H1 (cell line): ENCODE measurements around the gene SLC15A1. TPM values are rescaled to one million over a fixed set of nuclear protein-coding genes. Genes with fewer than 3 reads are reported as not detected.

Source experiments
- CTCF ChIA-PET: fragments of 300-600 bp; sonication (Branson Sonifier 250); formaldehyde crosslinking; loops from one replicate; lab custom pipeline; 2021; ENCODE audit not compliant: partially characterized antibody; lab: Charles Lee
- POLR2A ChIA-PET: fragments of 300-600 bp; sonication (Branson Sonifier 250); formaldehyde crosslinking; loops from one replicate; lab custom pipeline; 2021; ENCODE audit warnings: inconsistent platforms; ENCODE audit not compliant: partially characterized antibody; lab: Charles Lee
- DNase-seq, 2 experiments: peaks; one replicate each; pipeline versions ENCODE4 v3.0.0 to v3.0.0-alpha.2; 2010 to 2022; ENCODE audit warnings: low spot score in 2 of 2, low read depth in 1 of 2, mixed read lengths in 1 of 2
- FAIRE-seq: peaks from 2 replicates; lab custom pipeline; 2011; peaks lifted over from hg19 to GRCh38; lab: Jason Lieb, UNC
- H2AFZ ChIP-seq: 2 replicates; pipeline ENCODE4 v1.8.1; 2012; ENCODE audit warnings: low read length, inconsistent platforms
- H2AK5ac ChIP-seq: 2 replicates; pipeline ENCODE4 v1.6.1; 2013; ENCODE audit warnings: low read depth, low read length
- H2BK120ac ChIP-seq: replicated peaks from 2 replicates; pipeline ENCODE3; 2013; ENCODE audit warnings: low read depth, low read length, inconsistent platforms
- H2BK12ac ChIP-seq: 2 replicates; pipeline ENCODE4 v1.6.1; 2013; ENCODE audit warnings: low read depth, low read length
- H2BK15ac ChIP-seq: 2 replicates; pipeline ENCODE4 v1.6.1; 2013; ENCODE audit warnings: low read length
- H2BK20ac ChIP-seq: 2 replicates; pipeline ENCODE4 v1.6.1; 2013; ENCODE audit warnings: low read length
- H2BK5ac ChIP-seq: 2 replicates; pipeline ENCODE4 v1.6.1; 2013; ENCODE audit warnings: low read depth, low read length
- H3K14ac ChIP-seq: 2 replicates; pipeline ENCODE4 v1.6.1; 2013; ENCODE audit warnings: inconsistent platforms; ENCODE audit not compliant: insufficient read length
- H3K18ac ChIP-seq: 2 replicates; pipeline ENCODE4 v1.6.1; 2013; ENCODE audit warnings: low read length; ENCODE audit errors: extremely low read depth
- H3K23ac ChIP-seq: 2 replicates; pipeline ENCODE4 v1.6.1; 2013; ENCODE audit warnings: inconsistent platforms; ENCODE audit not compliant: insufficient read length
- H3K23me2 ChIP-seq: 2 replicates; pipeline ENCODE4 v1.6.1; 2013; ENCODE audit warnings: low read depth, low read length
- H3K27ac ChIP-seq: 2 replicates; pipeline ENCODE4 v1.6.1; 2011; ENCODE audit warnings: low read depth, low read length, inconsistent platforms
- H3K27me3 ChIP-seq, 4 experiments: replicated peaks in 1 of 4; 1 replicate in 1 of 4; 2 replicates in 3 of 4; pipeline versions ENCODE4 v1.6.1 to v1.8.1; 2011 to 2013; ENCODE audit warnings: low read length in 3 of 4, mild to moderate bottlenecking in 3 of 4, inconsistent platforms in 2 of 4, mixed read lengths in 2 of 4, moderate library complexity in 1 of 4; ENCODE audit not compliant: control insufficient read depth in 3 of 4, insufficient read depth in 3 of 4; ENCODE audit errors: extremely low read depth in 1 of 4
- H3K36me3 ChIP-seq, 4 experiments: 2 replicates each; pipeline versions ENCODE4 v1.6.1 to v1.8.1; 2011 to 2013; ENCODE audit warnings: mild to moderate bottlenecking in 4 of 4, low read length in 3 of 4, moderate library complexity in 2 of 4, control low read depth in 1 of 4, inconsistent platforms in 1 of 4; ENCODE audit not compliant: insufficient read depth in 4 of 4, control insufficient read depth in 2 of 4
- H3K4ac ChIP-seq: replicated peaks from 2 replicates; pipeline ENCODE3; 2013; ENCODE audit warnings: low read length, low read depth, mixed read lengths, inconsistent platforms; ENCODE audit not compliant: insufficient read length
- H3K4me1 ChIP-seq, 4 experiments: replicated peaks in 1 of 4; 1 replicate in 1 of 4; 2 replicates in 3 of 4; pipeline versions ENCODE4 v1.6.1 to v1.8.1; 2011 to 2013; ENCODE audit warnings: low read length in 3 of 4, inconsistent platforms in 2 of 4, mixed read lengths in 1 of 4; ENCODE audit not compliant: insufficient read depth in 4 of 4, control insufficient read depth in 3 of 4
- H3K4me2 ChIP-seq, 2 experiments: 2 replicates each; pipeline versions ENCODE4 v1.6.1 to v1.8.1; 2011 to 2013; ENCODE audit warnings: low read depth in 2 of 2, low read length in 2 of 2, control low read depth in 1 of 2, inconsistent platforms in 1 of 2, mild to moderate bottlenecking in 1 of 2; ENCODE audit not compliant: insufficient read depth in 1 of 2
- H3K4me3 ChIP-seq, 4 experiments: fragments of 200-600, 300-600 bp in 1 of 4; sonication (generic), shearing (Covaris generic), sonication (Bioruptor Twin) in 1 of 4; 2 replicates each; pipeline versions ENCODE4 v1.5.1 to v1.8.1; 2011 to 2016; ENCODE audit warnings: low read length in 4 of 4, low read depth in 3 of 4, control low read depth in 2 of 4, inconsistent platforms in 2 of 4, mild to moderate bottlenecking in 2 of 4, mixed read lengths in 1 of 4, moderate library complexity in 1 of 4; ENCODE audit not compliant: insufficient read depth in 2 of 4; ENCODE audit errors: extremely low read depth in 1 of 4
- H3K56ac ChIP-seq: replicated peaks from 2 replicates; pipeline ENCODE3; 2013; ENCODE audit warnings: low read depth, mild to moderate bottlenecking, mixed read lengths, low read length, inconsistent platforms; ENCODE audit not compliant: insufficient read length
- H3K79me1 ChIP-seq: 2 replicates; pipeline ENCODE4 v1.6.1; 2013; ENCODE audit warnings: low read depth, low read length, control low read depth
- H3K79me2 ChIP-seq, 2 experiments: 2 replicates each; pipeline versions ENCODE4 v1.6.1 to v1.8.1; 2012 to 2013; ENCODE audit warnings: low read length in 2 of 2, mild to moderate bottlenecking in 2 of 2, inconsistent platforms in 1 of 2; ENCODE audit not compliant: insufficient read depth in 2 of 2, control insufficient read depth in 1 of 2
- H3K9ac ChIP-seq, 4 experiments: replicated peaks in 1 of 4; 1 replicate in 1 of 4; 2 replicates in 3 of 4; pipeline versions ENCODE4 v1.6.1 to v1.8.1; 2011 to 2013; ENCODE audit warnings: low read depth in 3 of 4, low read length in 3 of 4, control low read depth in 2 of 4, mild to moderate bottlenecking in 2 of 4, moderate library complexity in 2 of 4, inconsistent platforms in 1 of 4; ENCODE audit errors: extremely low read depth in 1 of 4
- H3K9me3 ChIP-seq, 2 experiments: 2 replicates each; pipeline versions ENCODE4 v1.6.1 to v1.8.1; 2012 to 2013; ENCODE audit warnings: mild to moderate bottlenecking in 2 of 2, moderate library complexity in 2 of 2, control low read depth in 1 of 2, inconsistent platforms in 1 of 2, low read depth in 1 of 2, low read length in 1 of 2, mixed read lengths in 1 of 2; ENCODE audit not compliant: insufficient read depth in 2 of 2
- H4K20me1 ChIP-seq, 2 experiments: replicated peaks in 1 of 2; 2 replicates each; pipeline versions ENCODE3 to v1.8.1; 2011 to 2013; ENCODE audit warnings: inconsistent platforms in 2 of 2, low read length in 2 of 2, mild to moderate bottlenecking in 1 of 2; ENCODE audit not compliant: insufficient read depth in 2 of 2, control insufficient read depth in 1 of 2
- H4K5ac ChIP-seq: 2 replicates; pipeline ENCODE4 v1.6.1; 2013; ENCODE audit warnings: low read length, low read depth, mixed read lengths, inconsistent platforms; ENCODE audit not compliant: insufficient read length
- H4K8ac ChIP-seq: 2 replicates; pipeline ENCODE4 v1.8.0; 2013; ENCODE audit warnings: mild to moderate bottlenecking, moderate library complexity, low read length, inconsistent platforms; ENCODE audit not compliant: insufficient read depth; ENCODE audit errors: extremely low read depth
- H4K91ac ChIP-seq: replicated peaks from 2 replicates; pipeline ENCODE3; 2013; ENCODE audit warnings: low read length, mixed read lengths, inconsistent platforms; ENCODE audit not compliant: insufficient read length
- ASH2L ChIP-seq: fragments of 200-600, 300-600 bp; sonication (generic); IDR thresholded peaks from one replicate; pipeline ENCODE4 v1.7.1; 2017; ENCODE audit warnings: low read length
- BCL11A ChIP-seq, 2 experiments: IDR thresholded peaks; one replicate each; pipeline ENCODE4 v1.6.1; 2011; ENCODE audit warnings: low read depth in 2 of 2, low read length in 2 of 2, mild to moderate bottlenecking in 2 of 2
- CBX5 ChIP-seq: fragments of 300-800, 300-1000 bp; sonication (generic); IDR thresholded peaks from 2 replicates; pipeline ENCODE4 v1.7.1; 2016; ENCODE audit warnings: antibody characterized with exemption, low read length, low read depth
- CHD2 ChIP-seq: IDR thresholded peaks from 2 replicates; pipeline ENCODE4 v1.6.1; 2012; ENCODE audit warnings: low read length, improper control_type of control experiment
- EP300 ChIP-seq, 2 experiments: IDR thresholded peaks; 1 replicate in 1 of 2; 2 replicates in 1 of 2; pipeline ENCODE4 v1.6.1; 2011 to 2012; ENCODE audit warnings: low read depth in 2 of 2, low read length in 2 of 2, mild to moderate bottlenecking in 2 of 2, borderline replicate concordance in 1 of 2, inconsistent platforms in 1 of 2, moderate library complexity in 1 of 2
- EZH2 ChIP-seq: fragments of 200-600 bp; sonication (generic); IDR thresholded peaks from 2 replicates; pipeline ENCODE4 v1.7.1; 2012; ENCODE audit warnings: low read depth, mild to moderate bottlenecking, moderate library complexity, low read length, inconsistent platforms; ENCODE audit not compliant: severe bottlenecking
- FOSL1 ChIP-seq: IDR thresholded peaks from 2 replicates; pipeline ENCODE4 v1.6.1; 2011; ENCODE audit warnings: mild to moderate bottlenecking, low read depth, low read length, moderate library complexity; ENCODE audit not compliant: insufficient read depth
- KDM1A ChIP-seq: fragments of 200-600, 300-600 bp; sonication (generic); IDR thresholded peaks from 2 replicates; pipeline ENCODE4 v1.7.1; 2016; ENCODE audit warnings: mild to moderate bottlenecking, low read length, borderline replicate concordance
- KDM5A ChIP-seq: fragments of 200-600 bp; IDR thresholded peaks from 2 replicates; pipeline ENCODE4 v1.7.1; 2012; ENCODE audit warnings: mild to moderate bottlenecking, low read length, inconsistent platforms, mixed read lengths
- PHF8 ChIP-seq: fragments of 200-600 bp; sonication (generic); conservative IDR thresholded peaks from 2 replicates; pipeline ENCODE4 v1.7.1; 2012; ENCODE audit warnings: low read depth, mild to moderate bottlenecking, inconsistent platforms, low read length, moderate library complexity
- RAD21 ChIP-seq, 2 experiments: IDR thresholded peaks in 1 of 2; conservative IDR thresholded peaks in 1 of 2; 2 replicates each; pipeline ENCODE4 v1.6.1; 2011; ENCODE audit warnings: low read depth in 2 of 2, low read length in 2 of 2, improper control_type of control experiment in 1 of 2, inconsistent platforms in 1 of 2, mild to moderate bottlenecking in 1 of 2, moderate library complexity in 1 of 2
- RFX5 ChIP-seq: IDR thresholded peaks from 2 replicates; pipeline ENCODE4 v1.6.1; 2011; ENCODE audit warnings: low read depth, low read length, improper control_type of control experiment, borderline replicate concordance
- SP2 ChIP-seq: IDR thresholded peaks from 2 replicates; pipeline ENCODE4 v1.6.1; 2012; ENCODE audit warnings: mild to moderate bottlenecking, low read length, inconsistent platforms
- USF2 ChIP-seq: IDR thresholded peaks from 2 replicates; pipeline ENCODE4 v1.6.1; 2011; ENCODE audit warnings: low read length, improper control_type of control experiment
- polyA plus RNA-seq, 7 experiments: library from polyadenylated mRNA; depleted of rRNA in 3 of 7; stranded (reverse) in 5 of 7; unstranded in 2 of 7; fragments of >200 nt in 5 of 7; fragments of 200-250 nt in 2 of 7; gene quantifications; 1 replicate in 5 of 7; 2 replicates in 1 of 7; 4 replicates in 1 of 7; pipeline versions ENCODE4 v1.2.1 to v1.2.3, GENCODE V29; 2011 to 2013; ENCODE audit warnings: missing spikeins in 2 of 7, mixed read lengths in 2 of 7
- total RNA-seq: library from RNA; stranded (reverse); fragmentation: NEBNext Ultra II Directional; extraction: Animal tissue kit (Norgen Biotek cat#: 25700); gene quantifications from 2 replicates; pipeline ENCODE4 v1.2.1, GENCODE V29; 2021

Gene SLC15A1
- total and polyA plus RNA-seq, 2 of the 8 experiments (the other 6 are each of a cell fraction or from before 2014, with no cell fraction given): 1.3 to 2.4 TPM

GRCh38 chr13:98665638-98665995, 86.9 kb downstream of the SLC15A1 start:
- Histone ChIP-seq H3K9me3 (no peaks in the 10 kb centered on the region), H3K23me2 (no peaks in the 10 kb centered on the region), H2BK12ac (no peak overlapping the region), H2AK5ac (no peak overlapping the region), H3K4me3 (no peak overlapping the region), H3K4ac (no peak overlapping the region), H3K36me3 (no peaks in the 10 kb centered on the region), H2BK20ac (no peak overlapping the region), H3K9ac (no peak overlapping the region), H4K5ac (no peak overlapping the region), H4K91ac (no peak overlapping the region), H3K27me3 (no peaks in the 10 kb centered on the region; a peak in 1 of 7 replicates), H3K4me2 (no peak overlapping the region), H3K79me1 (no peaks in the 10 kb centered on the region), H2BK5ac (no peak overlapping the region), H3K56ac (no peak overlapping the region), H2BK15ac (no peak overlapping the region), H4K20me1 (no peaks in the 10 kb centered on the region), H3K4me1 (no peaks in the 10 kb centered on the region), H3K14ac (no peak overlapping the region), H2BK120ac (no peak overlapping the region), H3K18ac (no peak overlapping the region), H3K23ac (no peak overlapping the region), H2AFZ (no peak overlapping the region), H3K27ac (no peak overlapping the region; the same call in 1 of the 2 replicates), H4K8ac (no peak overlapping the region), H3K79me2 (no peaks in the 10 kb centered on the region)
- FAIRE-seq: no peak
- ChIA-PET CTCF (interaction anchor here (0.7 to 1.9 kb wide), 9 partner anchors 8 to 221 kb away, joined by 3 to 17 read pairs (median 5); no protein-coding TSS in a partner anchor), POLR2A (no interaction called here)
- no peak for DNase-seq
- TF ChIP-seq EZH2 (no peak), PHF8 (no peak), CBX5 (no peak), USF2 (no peak), KDM1A (no peak), KDM5A (no peak), BCL11A (IDR thresholded peaks at IDR 0.05; ENCODE audit: low read depth in 2 of 2, low read length in 2 of 2) (no peak), EP300 (IDR thresholded peaks at IDR 0.05; ENCODE audit: borderline replicate concordance in 1 of 2, low read depth in 2 of 2, low read length in 2 of 2) (no peak), SP2 (no peak), RAD21 (IDR thresholded peaks at IDR 0.05 in 1 of 2, conservative IDR thresholded peaks at IDR 0.05 in 1 of 2; ENCODE audit: low read depth in 2 of 2, low read length in 2 of 2) (no peak), FOSL1 (no peak), RFX5 (no peak), CHD2 (no peak), ASH2L (no peak)
